ENCODE measurements around the gene CDH4.
"Not testable (repeated sequence)": the region's sequence is repeated elsewhere in the genome, so short reads cannot be mapped to it uniquely, and the experiment has no call there.

Gene CDH4

DNA sequence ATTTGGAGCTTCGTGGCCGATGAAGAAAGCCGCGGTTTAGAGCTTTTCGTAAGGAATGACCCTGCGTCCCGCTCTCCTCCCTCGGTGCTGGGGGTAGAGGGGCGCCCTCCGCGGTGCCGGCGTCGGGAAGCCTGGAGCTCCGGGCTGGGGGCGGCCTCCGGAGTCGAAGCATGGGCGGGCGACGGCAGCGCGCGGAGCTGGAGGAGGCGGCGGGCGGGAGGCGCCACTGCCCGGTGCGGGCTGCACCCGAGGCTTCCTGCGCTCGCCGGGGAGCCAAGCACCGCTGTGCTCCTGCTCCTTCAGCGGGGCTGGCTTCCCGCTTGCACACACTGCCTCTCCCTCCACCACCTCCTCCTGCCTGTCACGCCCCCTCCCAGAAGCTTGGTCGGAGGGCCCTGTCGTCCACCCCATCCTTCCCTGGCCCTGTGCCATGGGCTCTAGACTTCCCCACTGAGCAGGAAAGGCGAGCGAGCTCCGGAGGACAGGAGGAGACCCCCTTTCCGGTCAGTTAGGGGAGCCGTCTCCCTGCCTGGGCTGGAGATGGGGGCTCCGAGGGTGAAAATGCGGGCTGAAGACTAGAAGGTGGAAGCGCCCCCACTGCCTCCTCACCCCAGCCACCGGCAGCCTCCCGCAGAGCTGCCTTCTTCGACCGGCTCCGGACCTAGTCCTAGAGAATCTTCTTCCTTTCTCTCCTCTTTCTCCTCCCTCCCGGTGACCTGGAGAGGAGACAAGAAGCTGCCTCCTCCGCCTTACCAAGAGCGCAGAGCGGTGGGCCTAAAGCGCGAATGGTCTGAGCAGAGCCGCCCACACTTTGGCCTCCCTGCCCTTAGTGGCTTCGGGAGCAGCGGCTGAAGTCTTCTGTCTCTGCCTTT lies 1.8 kb downstream of the CDH4 start:
- DNase-seq (ENCODE audit: low read depth) = peak; percentile 27

DNA sequence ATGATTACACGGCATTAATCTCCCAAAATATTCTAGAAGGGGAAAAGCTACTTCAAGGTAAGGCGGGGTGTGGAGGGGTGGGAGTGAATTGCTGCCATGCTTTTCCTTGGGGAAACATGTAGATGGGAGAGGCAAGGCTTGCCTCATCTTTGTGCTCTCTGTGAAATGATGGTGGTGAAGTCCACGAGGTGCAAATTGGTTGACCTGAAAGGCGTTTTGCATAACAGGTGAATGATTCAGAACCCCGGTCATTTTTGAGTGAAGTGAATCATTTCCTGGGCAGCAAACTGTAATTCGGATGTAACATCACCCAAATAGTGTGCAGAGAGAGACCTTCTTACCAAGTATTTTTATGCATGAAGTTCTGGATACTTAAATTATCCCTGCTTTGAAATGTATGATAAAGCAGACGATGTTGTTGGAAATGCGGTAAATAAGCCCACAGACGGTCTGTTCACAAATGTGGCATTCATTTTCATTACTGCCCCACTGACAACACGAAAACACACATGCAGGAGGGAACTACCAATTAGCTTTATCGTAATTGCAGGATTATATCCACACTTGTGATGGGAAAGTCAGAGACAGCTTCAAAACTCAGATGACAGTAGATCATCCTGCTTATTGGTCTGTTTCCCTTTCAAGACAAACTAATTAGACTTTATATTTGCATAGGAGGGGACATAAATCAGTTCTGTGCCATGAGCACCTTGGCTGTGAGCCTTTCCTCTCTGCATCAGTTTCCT lies 3.0 kb downstream of the CDH4 start:
- DNase-seq (ENCODE audit: low read depth) = peak; percentile 48

DNA sequence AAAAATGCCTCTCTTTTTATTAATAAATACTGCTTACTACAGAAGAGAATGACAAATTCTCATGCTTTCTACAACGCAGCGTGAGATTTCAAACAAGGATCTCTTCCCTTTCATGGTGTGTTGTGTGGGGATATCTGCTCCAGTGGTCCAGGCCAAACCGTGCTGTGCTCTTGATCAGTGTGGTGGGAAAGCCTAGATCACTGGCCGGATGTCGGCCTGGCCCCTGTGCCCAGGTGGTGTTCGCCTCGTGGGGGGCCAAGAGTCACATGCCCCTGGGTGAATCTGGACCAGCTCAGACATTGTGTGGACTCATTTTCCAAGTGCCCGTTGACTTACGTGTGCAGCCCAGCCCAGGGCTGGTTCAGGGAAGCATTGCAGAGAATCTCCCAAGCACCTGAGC lies 4.3 kb downstream of the CDH4 start:
- no peak for DNase-seq (ENCODE audit: low read depth)

DNA sequence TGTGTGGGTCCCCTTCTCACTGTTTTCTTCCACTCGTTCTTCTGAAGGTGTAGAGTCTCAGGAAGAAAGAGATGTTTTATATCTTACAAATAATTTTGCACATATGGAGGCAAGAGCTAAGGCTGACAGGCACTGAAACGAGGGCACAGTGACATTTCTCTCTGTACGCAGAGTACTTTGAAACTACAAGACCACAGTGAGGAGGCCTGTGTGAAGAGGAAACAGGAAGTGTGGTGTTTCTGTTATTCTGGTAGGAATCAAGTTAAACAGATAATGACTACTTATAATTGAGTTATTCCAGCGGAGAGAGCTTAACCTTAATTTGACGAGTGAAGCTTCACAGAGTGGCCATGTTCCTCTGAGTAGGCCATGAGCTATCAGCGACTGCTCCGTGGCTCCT lies 4.8 kb downstream of the CDH4 start:
- DNase-seq (ENCODE audit: low read depth) = no peak

DNA sequence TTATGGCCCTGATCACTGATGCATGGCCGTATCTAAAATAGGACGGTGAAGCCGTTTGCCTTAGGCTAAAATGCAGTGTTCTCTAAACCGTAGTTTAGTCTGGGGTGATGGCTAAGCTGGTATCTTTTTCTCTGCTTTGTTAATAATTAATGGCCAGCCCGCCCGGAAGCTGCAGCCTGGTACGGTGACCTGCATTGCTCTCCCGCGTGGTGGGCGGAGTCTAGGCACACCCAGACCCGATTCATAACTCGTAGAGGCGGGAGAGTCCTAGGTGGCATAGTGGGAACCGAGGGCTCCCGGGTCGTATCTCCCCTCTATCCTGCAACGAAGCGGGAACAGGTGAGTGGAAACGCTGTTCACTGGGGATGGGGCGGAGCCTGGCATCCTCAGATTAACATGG lies 5.5 kb downstream of the CDH4 start:
- DNase-seq (ENCODE audit: low read depth) = no peak

DNA sequence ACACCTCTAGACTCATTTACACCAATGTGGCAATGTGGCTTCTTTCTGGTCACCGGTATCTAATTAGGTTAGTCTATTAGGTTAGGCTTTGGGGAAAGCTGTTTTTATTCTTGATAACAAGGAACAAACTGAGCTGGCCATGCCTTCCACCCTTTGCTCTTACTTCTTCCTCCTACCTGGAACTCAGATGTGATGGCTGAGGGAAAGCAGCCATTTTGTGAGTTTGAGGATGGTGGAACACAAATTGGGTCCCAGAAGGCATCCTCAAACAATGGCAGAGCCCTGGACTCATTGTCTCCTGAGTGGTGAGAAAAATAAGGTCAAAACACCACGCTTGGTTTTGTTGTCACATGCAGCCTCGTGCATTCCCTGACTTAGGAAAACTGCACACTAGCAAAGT lies 7.7 kb downstream of the CDH4 start:
- DNase-seq (ENCODE audit: low read depth) = no peak

DNA sequence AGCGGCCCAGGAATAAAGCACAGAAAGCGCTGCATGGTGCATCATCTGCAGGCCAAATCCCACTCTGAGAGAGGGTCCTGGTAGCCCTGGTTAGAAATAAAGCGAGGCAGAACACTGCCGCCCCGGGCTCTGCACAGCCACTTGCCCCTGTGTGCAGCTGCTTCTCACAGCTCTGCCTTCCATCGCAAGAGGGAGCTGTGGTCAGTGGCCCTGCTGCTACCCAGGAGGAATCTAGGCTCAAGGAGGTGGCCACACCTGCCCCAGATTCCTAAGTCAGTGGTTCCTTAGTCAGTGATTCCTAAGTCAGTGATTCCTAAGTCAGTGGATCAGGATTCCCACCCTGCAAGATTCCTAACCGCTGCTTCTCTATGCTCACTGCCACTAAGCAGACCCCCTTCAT lies 8.8 kb downstream of the CDH4 start:
- DNase-seq (ENCODE audit: low read depth) = no peak

DNA sequence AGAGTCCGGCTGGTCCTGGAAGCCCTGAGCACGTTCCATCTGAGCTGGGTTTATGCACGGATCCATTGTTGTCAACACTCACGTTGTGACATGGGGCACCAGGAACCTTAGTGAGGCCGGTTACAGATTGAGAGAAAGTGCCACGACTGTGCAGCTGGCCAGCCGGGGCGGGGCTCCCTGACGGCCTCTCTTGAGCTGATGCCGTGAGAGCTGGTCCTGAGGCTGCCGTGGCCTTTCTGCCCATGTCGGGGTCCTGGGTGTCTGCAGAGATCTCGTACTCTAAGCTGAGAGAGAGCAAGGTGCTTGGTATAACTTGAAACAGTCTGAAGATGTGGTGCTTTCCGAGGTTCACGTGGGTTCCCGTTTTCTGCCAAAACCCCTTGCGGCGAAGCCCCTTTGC lies 10.0 kb downstream of the CDH4 start:
- no peak for DNase-seq (ENCODE audit: low read depth)

DNA sequence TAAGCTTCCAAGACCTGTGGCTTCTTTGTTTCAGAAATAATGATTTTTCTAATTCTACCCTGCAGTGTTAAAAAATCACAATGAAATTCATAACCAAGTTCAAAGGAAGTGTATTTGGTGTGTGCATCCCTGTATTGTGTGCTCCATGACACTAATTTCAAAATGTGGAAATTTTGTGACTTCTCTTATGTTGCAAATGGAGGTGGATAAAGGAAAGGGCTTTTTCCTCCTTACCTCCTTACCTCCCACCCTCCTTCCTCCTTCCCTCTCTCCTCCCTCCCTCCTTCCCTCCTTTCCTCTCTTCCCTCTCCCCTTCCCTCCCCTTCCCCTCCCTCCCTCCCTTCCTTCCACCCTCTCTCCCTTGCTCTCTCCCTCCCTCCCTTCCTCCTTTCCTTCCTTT lies 10.5 kb downstream of the CDH4 start:
- DNase-seq (ENCODE audit: low read depth) = no peak

DNA sequence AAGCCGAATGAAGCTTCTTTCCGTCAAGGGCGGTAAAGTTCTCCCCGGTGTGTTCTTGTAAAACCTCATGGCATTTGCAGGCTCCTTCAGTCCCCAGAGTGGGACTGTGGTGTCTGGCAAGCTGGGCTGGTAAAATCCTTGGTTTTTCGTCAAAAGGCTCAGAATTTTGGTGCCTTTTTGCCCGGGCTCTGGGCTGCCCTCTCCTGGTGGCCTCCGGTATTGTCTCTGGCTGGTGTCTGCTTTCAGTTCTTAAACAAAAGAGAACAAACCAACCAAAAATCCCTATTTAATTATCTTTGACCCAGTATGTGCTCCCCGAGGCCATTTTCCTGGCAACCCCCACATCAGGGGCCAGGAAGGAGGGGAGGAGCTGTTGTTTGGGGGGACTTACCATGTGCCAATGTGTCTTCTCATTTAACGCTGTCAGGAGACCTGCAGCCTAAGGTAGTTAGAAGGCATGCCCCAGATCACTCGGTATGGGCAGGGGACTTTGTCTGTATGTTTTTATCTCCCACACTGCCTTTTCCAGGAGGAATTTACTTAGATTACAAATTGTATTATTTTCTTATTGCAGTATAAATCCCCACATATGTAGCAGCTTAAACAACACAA lies 11.1 kb downstream of the CDH4 start:
- peak; percentile 23 for DNase-seq (ENCODE audit: low read depth)

DNA sequence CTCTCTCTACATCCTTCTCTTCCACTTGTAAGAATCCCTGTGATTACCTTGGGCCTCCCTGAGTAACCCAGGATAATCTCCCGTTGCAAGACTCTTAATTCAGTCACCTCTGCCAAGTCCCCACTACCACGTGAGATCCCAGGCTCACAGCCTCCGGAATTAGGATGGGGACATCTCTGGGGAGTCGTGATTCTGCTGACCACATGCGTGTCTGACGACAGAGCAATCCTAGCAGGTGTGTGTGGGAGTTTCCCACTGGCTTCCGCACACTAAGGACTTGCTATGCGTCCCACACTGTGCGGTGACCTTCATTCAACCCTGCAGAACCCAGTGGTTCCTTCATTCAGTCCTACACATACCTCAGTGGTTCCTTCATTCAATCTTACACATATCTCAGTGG lies 11.9 kb downstream of the CDH4 start:
- no peak for DNase-seq (ENCODE audit: low read depth)

DNA sequence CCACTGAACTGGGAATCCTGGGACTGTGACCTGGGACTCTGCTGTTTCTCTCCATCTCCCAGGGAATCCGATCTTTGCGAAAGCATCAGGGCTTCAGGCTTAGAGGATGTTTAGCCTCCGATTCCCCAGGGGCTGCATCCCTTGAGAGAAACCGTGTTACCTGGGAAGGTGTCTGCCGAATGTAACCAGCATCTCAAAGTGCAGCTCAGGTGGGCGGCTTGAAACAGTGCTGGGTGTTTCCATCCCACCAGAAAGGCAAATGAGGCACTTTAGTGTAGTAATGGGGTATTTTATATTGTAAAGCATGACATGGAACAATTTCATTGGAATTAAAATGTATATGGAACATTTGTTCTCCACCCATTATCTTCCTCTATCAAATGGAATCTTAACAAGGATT lies 15.2 kb downstream of the CDH4 start:
- DNase-seq (ENCODE audit: low read depth) = no peak

DNA sequence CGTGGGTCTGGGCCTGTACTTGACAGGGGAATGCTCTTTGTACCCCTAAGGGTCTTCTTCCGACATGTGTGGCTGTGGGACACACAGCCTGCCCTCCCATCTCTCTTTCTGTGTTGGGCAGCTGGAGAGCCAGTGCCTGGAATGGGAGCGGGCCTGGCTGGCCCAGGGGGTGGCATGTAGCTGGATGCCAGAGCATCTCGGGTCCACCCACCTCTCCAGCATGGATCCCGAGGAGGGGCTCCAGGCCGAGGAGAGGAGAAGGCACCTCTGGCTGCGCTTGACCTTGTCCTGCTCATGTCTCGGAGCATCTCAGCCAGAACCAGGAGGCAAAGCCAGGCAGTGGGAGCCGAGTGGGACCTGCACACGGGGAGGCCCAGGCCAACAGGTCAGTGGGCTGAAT lies 16.0 kb downstream of the CDH4 start:
- no peak for DNase-seq (ENCODE audit: low read depth)

DNA sequence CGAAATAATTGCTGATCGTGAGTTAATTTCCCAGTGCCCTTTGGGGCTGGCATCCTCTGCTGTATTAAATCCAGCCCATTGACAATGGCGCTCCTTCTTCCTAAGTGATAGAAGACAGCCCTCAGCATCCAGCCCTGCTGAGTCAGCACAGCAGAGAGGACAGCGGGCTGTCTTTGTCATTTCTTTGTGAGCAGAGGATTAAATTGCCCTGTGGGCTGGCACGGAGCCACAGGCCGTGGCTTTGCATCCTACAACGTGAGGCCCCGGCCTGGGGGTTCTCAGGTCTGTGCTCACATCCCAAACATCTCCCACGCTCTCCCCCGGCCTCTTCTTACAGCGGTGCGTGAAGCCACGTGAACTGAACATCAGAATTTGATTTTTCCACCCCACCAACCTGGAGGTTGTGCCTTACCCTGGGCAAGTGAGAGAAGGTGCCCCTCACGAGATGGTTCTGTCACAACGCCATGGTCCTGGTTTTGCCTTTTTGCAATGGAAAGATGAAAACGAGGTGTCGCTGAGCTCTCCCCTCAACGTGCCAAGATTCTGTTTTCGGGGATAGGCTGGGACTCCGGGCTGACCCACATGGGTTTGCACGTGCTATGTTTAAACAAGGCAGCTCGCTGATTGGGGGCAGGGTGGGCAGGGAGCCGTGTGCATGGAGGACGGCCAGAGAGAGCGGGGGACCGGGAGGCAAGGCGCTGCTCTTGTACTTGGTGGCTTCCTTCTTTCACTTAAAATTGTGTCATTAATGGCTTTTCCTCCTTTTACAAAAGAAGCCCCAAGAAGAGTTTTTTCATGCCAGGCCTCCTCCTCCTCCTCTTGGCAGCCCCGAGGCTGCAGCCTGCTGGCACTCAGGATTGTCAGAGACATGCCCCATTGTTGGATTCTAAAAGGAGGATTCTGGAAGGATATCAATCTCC lies 19.5 kb downstream of the CDH4 start:
- DNase-seq (ENCODE audit: low read depth) = no peak

DNA sequence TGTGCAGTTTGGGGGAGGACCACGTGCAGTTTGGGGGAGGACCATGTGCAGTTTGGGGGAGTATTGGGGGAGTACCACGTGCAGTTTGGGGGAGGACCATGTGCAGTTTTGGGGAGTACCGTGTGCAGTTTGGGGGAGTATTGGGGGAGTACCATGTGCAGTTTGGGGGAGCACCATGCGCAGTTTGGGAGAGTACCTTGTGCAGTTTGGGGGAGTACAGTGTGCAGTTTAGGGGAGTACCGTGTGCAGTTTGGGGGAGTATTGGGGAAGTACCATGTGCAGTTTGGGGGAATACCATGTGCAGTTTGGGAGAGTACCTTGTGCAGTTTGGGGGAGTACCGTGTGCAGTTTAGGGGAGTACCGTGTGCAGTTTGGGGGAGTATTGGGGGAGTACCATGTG lies 21.0 kb downstream of the CDH4 start:
- DNase-seq (ENCODE audit: low read depth) = not testable (repeated sequence)

DNA sequence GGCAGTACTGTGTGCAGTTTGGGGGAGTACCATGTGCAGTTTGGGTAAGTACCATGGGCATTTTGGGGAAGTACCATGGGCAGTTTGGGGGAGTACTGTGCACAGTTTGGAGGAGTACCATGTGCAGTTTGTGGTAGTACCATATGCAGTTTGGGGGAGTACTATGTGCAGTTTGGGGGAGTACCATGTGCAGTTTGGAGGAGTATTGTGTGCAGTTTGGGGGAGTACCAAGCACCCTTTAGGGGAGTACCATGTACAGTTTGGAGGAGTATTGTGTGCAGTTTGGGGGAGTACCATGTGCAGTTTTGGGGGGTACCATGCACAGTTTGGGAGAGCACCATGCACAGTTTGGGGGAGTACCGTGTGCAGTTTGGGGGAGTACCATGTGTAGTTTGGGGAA lies 21.6 kb downstream of the CDH4 start:
- not testable (repeated sequence) for DNase-seq (ENCODE audit: low read depth)

DNA sequence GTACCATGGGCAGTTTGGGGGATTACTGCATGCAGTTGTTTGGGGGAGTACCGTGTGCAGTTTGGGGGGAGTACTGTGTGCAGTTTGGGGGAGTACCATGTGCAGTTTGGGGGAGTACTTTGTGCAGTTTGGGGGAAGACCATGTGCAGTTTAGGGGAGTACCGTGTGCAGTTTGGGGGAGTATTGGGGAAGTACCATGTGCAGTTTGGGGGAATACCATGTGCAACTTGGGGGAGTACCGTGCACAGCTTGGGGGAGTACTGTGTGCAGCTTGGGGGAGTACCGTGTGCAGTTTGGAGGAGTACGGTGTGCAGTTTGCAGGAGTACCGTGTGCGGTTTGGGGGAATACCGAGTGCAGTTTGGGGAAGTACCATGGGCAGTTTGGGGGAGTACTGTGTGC lies 22.3 kb downstream of the CDH4 start:
- DNase-seq (ENCODE audit: low read depth) = no peak

DNA sequence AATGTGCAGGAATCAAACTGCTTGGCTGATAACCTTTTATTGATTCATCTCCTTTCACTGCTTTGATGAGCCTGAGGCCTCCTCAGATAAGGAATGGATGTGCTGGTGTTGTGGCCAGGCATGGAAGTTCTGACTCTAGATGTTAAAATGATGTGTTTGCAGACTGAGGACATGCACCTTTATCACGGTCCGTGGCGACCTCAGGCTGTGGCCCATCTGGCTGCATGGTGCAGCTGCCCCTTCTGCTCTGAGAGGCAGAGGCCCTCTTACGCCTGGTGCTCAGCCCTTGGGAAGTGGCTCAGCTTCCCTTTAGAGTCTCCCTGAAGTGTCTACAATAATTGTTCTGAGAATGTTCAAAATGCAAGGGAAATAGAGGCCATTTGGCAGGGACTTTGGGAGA lies 26.2 kb downstream of the CDH4 start:
- no peak for DNase-seq (ENCODE audit: low read depth)

DNA sequence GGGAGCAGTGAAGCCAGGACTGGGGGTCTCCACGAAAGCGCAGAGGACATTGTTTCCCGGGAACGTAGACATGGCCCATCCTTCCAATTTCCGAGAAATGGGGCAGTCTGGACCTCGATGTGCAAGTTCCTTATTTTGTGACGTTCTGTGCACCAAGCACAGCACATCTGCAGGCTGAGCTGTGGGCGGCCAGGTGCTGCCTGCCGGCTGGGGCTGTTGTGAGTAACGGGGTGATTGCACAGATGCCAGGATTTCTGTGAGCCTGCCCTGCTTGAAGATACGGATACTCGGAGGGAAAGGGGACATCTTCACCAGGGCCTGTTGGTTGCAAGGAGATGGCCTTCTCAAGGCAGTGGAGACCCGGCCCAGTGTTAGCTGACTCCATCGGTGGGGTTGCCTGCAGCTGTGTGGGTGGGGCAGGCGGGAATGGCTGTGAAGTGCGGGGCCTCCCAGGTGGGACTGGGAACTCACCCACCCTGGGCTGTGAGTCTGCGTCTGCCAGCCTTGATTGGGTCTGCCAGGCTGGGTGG lies 27.6 kb downstream of the CDH4 start:
- no peak for DNase-seq (ENCODE audit: low read depth)

DNA sequence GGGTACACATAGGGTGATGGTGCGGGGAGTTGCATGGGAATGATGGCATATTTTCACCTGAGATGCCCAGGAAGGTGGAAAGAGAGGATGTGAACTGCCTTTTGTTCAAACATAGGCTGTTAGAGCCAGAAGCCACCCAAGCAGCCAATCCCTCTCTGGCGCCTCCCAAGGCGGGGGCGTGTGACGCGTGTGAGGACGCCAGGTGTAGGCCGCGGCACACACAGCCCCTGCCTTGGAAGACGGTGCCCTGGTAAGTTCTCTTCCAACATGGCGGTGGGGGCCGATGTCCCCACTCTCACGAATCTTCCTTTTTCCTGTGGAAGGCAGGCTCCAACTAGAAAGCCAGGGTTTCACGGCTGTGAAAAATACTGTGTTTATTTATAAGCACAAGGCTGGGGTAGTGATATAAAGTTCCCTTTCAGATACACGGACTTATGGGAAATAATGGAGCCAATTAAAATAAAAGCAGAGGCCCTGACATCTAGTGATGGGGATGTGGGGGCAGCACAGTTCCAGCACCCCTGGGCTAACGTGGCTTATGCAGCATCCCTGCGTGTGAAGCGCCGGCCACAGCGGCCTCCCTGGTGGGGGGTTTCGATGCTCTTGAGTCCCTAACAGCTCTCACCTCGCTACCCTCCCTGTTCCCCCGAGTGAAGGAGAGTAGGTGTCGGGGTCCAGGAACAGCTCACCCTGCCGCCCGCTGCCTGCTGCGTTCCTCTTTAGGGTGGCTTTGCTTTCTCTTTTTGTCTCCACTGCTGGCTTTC lies 28.3 kb downstream of the CDH4 start:
- DNase-seq (ENCODE audit: low read depth) = no peak

DNA sequence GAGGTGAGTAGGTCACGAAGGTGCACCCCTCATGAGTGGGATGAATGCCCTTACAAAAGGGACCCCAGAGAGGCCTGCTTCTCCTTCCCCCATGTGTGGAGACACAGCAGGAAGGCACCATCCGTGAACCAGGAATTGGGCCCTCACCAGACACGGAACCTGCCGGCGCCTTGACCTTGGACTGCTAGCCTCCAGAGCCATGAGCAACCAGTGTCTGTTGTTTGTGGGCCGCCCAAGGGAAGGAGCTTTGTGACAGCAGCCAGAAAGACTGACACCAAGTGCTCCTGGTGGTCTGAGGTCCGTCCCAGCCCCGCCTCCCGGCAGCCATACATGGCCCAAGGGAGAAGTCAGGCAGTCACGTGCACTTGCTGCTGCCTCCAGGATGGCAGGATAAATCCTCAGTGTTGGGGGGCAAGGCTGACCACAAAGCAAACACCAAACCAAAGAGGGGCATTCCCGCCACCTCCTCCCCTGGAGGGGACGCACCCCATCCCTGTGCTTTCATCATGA lies 29.3 kb downstream of the CDH4 start:
- no peak for DNase-seq (ENCODE audit: low read depth)

All from EH (cell line).